GM15510 (cell line): ENCODE data around the gene USP47.

Source experiments
- POLR2A ChIP-seq: IDR thresholded peaks from 3 replicates; pipeline ENCODE4 v1.6.1; 2011; ENCODE audit warnings: borderline replicate concordance; ENCODE audit not compliant: insufficient read length; ENCODE audit errors: extremely low read depth

USP47 gene

GRCh38 chr11:11882539-11882938 lies 40.8 kb downstream of the USP47 start:
- no peak for TF ChIP-seq POLR2A

GRCh38 chr11:11884351-11884750 lies 42.6 kb downstream of the USP47 start:
- TF ChIP-seq POLR2A, result no peak

- no peak for TF ChIP-seq POLR2A
Measured at GRCh38 chr11:11884774-11885481, 43.2 kb downstream of the USP47 start.

GRCh38 chr11:11894486-11894885 lies 52.7 kb downstream of the USP47 start:
- TF ChIP-seq POLR2A, result no peak

- TF ChIP-seq POLR2A, result no peak
Measured at GRCh38 chr11:11895672-11896071, 53.9 kb downstream of the USP47 start.

- TF ChIP-seq POLR2A, result no peak
Measured at GRCh38 chr11:11898648-11899047, 56.9 kb downstream of the USP47 start.

GRCh38 chr11:11899401-11899800 lies 57.6 kb downstream of the USP47 start:
- no peak for TF ChIP-seq POLR2A

- no peak for TF ChIP-seq POLR2A
Measured at GRCh38 chr11:11901929-11902328, 60.2 kb downstream of the USP47 start.

GRCh38 chr11:11909727-11910126 lies 68.0 kb downstream of the USP47 start:
- no peak for TF ChIP-seq POLR2A

GRCh38 chr11:11910541-11910940 lies 68.8 kb downstream of the USP47 start:
- no peak for TF ChIP-seq POLR2A

- TF ChIP-seq POLR2A, result no peak
Measured at GRCh38 chr11:11913395-11913794, 71.6 kb downstream of the USP47 start.

GRCh38 chr11:11915625-11916024 lies 73.9 kb downstream of the USP47 start:
- TF ChIP-seq POLR2A, result no peak

GRCh38 chr11:11916981-11917399 lies 75.2 kb downstream of the USP47 start:
- no peak for TF ChIP-seq POLR2A

GRCh38 chr11:11923828-11924227 lies 82.1 kb downstream of the USP47 start:
- TF ChIP-seq POLR2A, result no peak

- no peak for TF ChIP-seq POLR2A
Measured at GRCh38 chr11:11929920-11930319, 88.1 kb downstream of the USP47 start.

GRCh38 chr11:11931461-11932055 lies 89.8 kb downstream of the USP47 start:
- no peak for TF ChIP-seq POLR2A
